SK-N-SH (cell line): ENCODE measurements around the gene DLG2. TPM values are rescaled to one million over a fixed set of nuclear protein-coding genes. Genes with fewer than 3 reads are reported as not detected.

ENCODE experiments used
- CTCF ChIA-PET: fragments of 300-600, 350-600 bp; formaldehyde crosslinking; extraction: SDS; loops from one replicate; lab custom pipeline; 2021; lab: Yijun Ruan, JAX
- POLR2A ChIA-PET: fragments of 350-600 bp; sonication (Branson Sonifier 250); formaldehyde crosslinking; extraction: SDS; loops from one replicate; lab custom pipeline; 2020; ENCODE audit warnings: antibody characterized with exemption, inconsistent platforms; lab: Yijun Ruan, JAX
- DNase-seq: peaks from one replicate; pipeline ENCODE4 v3.0.0; 2012
- H2AFZ ChIP-seq: fragments of 200-600 bp; sonication (generic); 2 replicates; pipeline ENCODE4 v1.8.1; 2016; ENCODE audit warnings: antibody characterized with exemption, mild to moderate bottlenecking, low read depth
- H3F3A ChIP-seq: fragments of 200-600 bp; sonication (generic); replicated peaks from 2 replicates; pipeline ENCODE3; 2016; ENCODE audit warnings: antibody characterized with exemption, mild to moderate bottlenecking; ENCODE audit not compliant: insufficient read depth
- H3K27ac ChIP-seq, 2 experiments: fragments of 200-500 bp in 1 of 2; fragments of 200-600 bp in 1 of 2; sonication (Bioruptor generic) in 1 of 2; sonication (generic), shearing (Covaris generic) in 1 of 2; 2 replicates each; pipeline versions ENCODE4 v1.5.1 to v1.6.1; 2014 to 2016; ENCODE audit warnings: low read depth in 2 of 2, inconsistent platforms in 1 of 2, low read length in 1 of 2, mild to moderate bottlenecking in 1 of 2, mixed read lengths in 1 of 2
- H3K27me3 ChIP-seq: fragments of 200-600 bp; sonication (generic), shearing (Covaris generic); 2 replicates; pipeline ENCODE4 v1.6.1; 2016; ENCODE audit warnings: mixed run types; ENCODE audit not compliant: insufficient read depth
- H3K36me3 ChIP-seq, 2 experiments: fragments of 200-500 bp in 1 of 2; fragments of 200-600 bp in 1 of 2; sonication (Bioruptor generic) in 1 of 2; sonication (generic) in 1 of 2; replicated peaks in 1 of 2; 2 replicates each; pipeline versions ENCODE3 to v1.5.1; 2014 to 2016; ENCODE audit warnings: low read length in 1 of 2, mild to moderate bottlenecking in 1 of 2; ENCODE audit not compliant: insufficient read depth in 2 of 2, control insufficient read depth in 1 of 2
- H3K4me1 ChIP-seq, 2 experiments: fragments of 200-500 bp in 1 of 2; fragments of 200-600 bp in 1 of 2; sonication (Bioruptor generic) in 1 of 2; sonication (generic), shearing (Covaris generic) in 1 of 2; 2 replicates each; pipeline versions ENCODE4 v1.5.1 to v1.6.1; 2014 to 2016; ENCODE audit warnings: low read depth in 1 of 2, low read length in 1 of 2, mixed run types in 1 of 2; ENCODE audit not compliant: insufficient read depth in 2 of 2, control insufficient read depth in 1 of 2
- H3K4me2 ChIP-seq: fragments of 200-600 bp; sonication (generic), shearing (Covaris generic); 2 replicates; pipeline ENCODE4 v1.6.1; 2017; ENCODE audit warnings: mixed run types
- H3K4me3 ChIP-seq, 2 experiments: fragments of 200-500 bp in 1 of 2; fragments of 200-600 bp in 1 of 2; sonication (Bioruptor generic) in 1 of 2; sonication (generic), shearing (Covaris generic) in 1 of 2; 2 replicates each; pipeline versions ENCODE4 v1.5.1 to v1.8.1; 2014 to 2016; ENCODE audit warnings: low read depth in 2 of 2, inconsistent platforms in 1 of 2, low read length in 1 of 2, mild to moderate bottlenecking in 1 of 2, mixed read lengths in 1 of 2, moderate library complexity in 1 of 2
- H3K79me2 ChIP-seq: fragments of 200-600 bp; sonication (generic); 2 replicates; pipeline ENCODE4 v1.8.1; 2017; ENCODE audit warnings: mild to moderate bottlenecking; ENCODE audit not compliant: insufficient read depth
- H3K9ac ChIP-seq: fragments of 200-600 bp; sonication (generic); 2 replicates; pipeline ENCODE4 v1.6.1; 2017; ENCODE audit warnings: mixed run types
- H3K9me2 ChIP-seq: fragments of 200-600 bp; sonication (generic); 2 replicates; pipeline ENCODE4 v1.6.1; 2017; ENCODE audit warnings: mixed run types
- H3K9me3 ChIP-seq: fragments of 200-600 bp; sonication (generic); 2 replicates; pipeline ENCODE4 v1.6.1; 2017; ENCODE audit warnings: mixed run types, mild to moderate bottlenecking, moderate library complexity
- H4K20me1 ChIP-seq: fragments of 200-600 bp; sonication (generic); 2 replicates; pipeline ENCODE4 v1.6.1; 2017; ENCODE audit warnings: mild to moderate bottlenecking, mixed run types; ENCODE audit not compliant: insufficient read depth
- EP300 ChIP-seq, 2 experiments: IDR thresholded peaks; 2 replicates each; pipeline versions ENCODE4 v1.4.0 to v1.6.1; 2012; ENCODE audit warnings: borderline replicate concordance in 1 of 2, low read depth in 1 of 2, low read length in 1 of 2
- GATA2 ChIP-seq: sonication (generic); formaldehyde crosslinking; IDR thresholded peaks from 2 replicates; pipeline ENCODE4 v1.5.0; 2020; ENCODE audit warnings: mild to moderate bottlenecking, missing genetic modification reagents
- REST ChIP-seq: IDR thresholded peaks from 2 replicates; pipeline ENCODE4 v1.6.1; 2012; ENCODE audit warnings: mild to moderate bottlenecking, low read depth, low read length, moderate library complexity
- SMC3 ChIP-seq: IDR thresholded peaks from 2 replicates; pipeline ENCODE4 v1.6.1; 2012; ENCODE audit warnings: low read depth, low read length, improper control_type of control experiment
- TEAD4 ChIP-seq: IDR thresholded peaks from 2 replicates; pipeline ENCODE4 v1.4.0; 2012; ENCODE audit warnings: mild to moderate bottlenecking, borderline replicate concordance; ENCODE audit not compliant: insufficient read depth
- ZBTB33 ChIP-seq: IDR thresholded peaks from 2 replicates; pipeline ENCODE4 v1.4.0; 2012; ENCODE audit warnings: low read depth, borderline replicate concordance
- WGBS: methylation state at CpG from one replicate; pipeline ENCODE4 v1.1.6; 2017; ENCODE audit warnings: low lambda C conversion rate; 5-methylcytosine and 5-hydroxymethylcytosine counted together
- polyA plus RNA-seq, 3 experiments: library from polyadenylated mRNA; depleted of rRNA; stranded (reverse); fragments of >200 nt; gene quantifications; 2 replicates each; pipeline ENCODE4 v1.2.3, GENCODE V29; 2012

Gene DLG2
- polyA plus RNA-seq, 1 of the 3 experiments (the other 2 are of a cell fraction) = 0.21 TPM

- TF ChIP-seq ZBTB33 = no peak
Measured at GRCh38 chr11:83785942-83786341, 1841.2 kb downstream of the DLG2 start (continued).

GRCh38 chr11:83784419-83784818 is 1842.7 kb downstream of the DLG2 start:
- H3K27me3 ChIP-seq = no peaks in the 10 kb centered on the region
- DNase-seq = no peak
- H3K79me2 ChIP-seq = no peaks in the 10 kb centered on the region
- ChIA-PET POLR2A (no interaction called here), CTCF (interaction anchor here (0.7 to 2.6 kb wide), 4 partner anchors 17 to 36 kb away, joined by 3 to 9 read pairs (median 4); no protein-coding TSS in a partner anchor)
- H3K9me3 ChIP-seq = no peaks in the 10 kb centered on the region
- peaks cover 3% of the 10 kb centered on the region for H3F3A ChIP-seq
- no peaks in the 10 kb centered on the region for H4K20me1 ChIP-seq
- H3K27ac ChIP-seq = no peak overlapping the region
- H2AFZ ChIP-seq = 0 out of 2 replicates have a peak overlapping the region, but pooled peaks have one; percentile 0
- H3K9me2 ChIP-seq = no peaks in the 10 kb centered on the region
- H3K4me1 ChIP-seq = peaks cover 2 to 27% of the 10 kb centered on the region in 2 experiments; a peak in 3 of 4 replicates
- 38% methylated on average over 1 of the region's 1 CpG for WGBS
- no peak overlapping the region for H3K4me3 ChIP-seq
- TF ChIP-seq SMC3 (no peak), EP300 (IDR thresholded peaks at IDR 0.05; ENCODE audit: borderline replicate concordance in 1 of 2, low read depth in 1 of 2, low read length in 1 of 2) (peak in 1 of 2 experiments; percentile 63; a peak in 2 of 4 replicates), TEAD4 (0 out of 2 replicates have a peak, but pooled peaks have one; percentile 8), GATA2 (CRISPR knock-in tag) (peak; percentile 65)
- H3K4me2 ChIP-seq = no peak overlapping the region
- H3K36me3 ChIP-seq = no peaks in the 10 kb centered on the region
- no peak overlapping the region for H3K9ac ChIP-seq

- Histone ChIP-seq H3K9ac (no peak overlapping the region), H4K20me1 (no peaks in the 10 kb centered on the region), H3K4me2 (no peak overlapping the region), H3F3A (peaks cover 3% of the 10 kb centered on the region), H2AFZ (no peak overlapping the region), H3K27me3 (no peaks in the 10 kb centered on the region), H3K9me2 (no peaks in the 10 kb centered on the region), H3K36me3 (no peaks in the 10 kb centered on the region), H3K79me2 (no peaks in the 10 kb centered on the region), H3K9me3 (no peaks in the 10 kb centered on the region), H3K4me3 (no peak overlapping the region), H3K4me1 (peaks cover 2 to 40% of the 10 kb centered on the region in 2 experiments; a peak in 3 of 4 replicates), H3K27ac (no peak overlapping the region)
- WGBS = 23% methylated on average over 1 of the region's 1 CpG
- ChIA-PET POLR2A (no interaction called here), CTCF (no interaction called here)
- no peak for DNase-seq
- TF ChIP-seq REST = no peak
Measured at GRCh38 chr11:83782329-83782728, 1844.8 kb downstream of the DLG2 start.
